Loucy (cell line): ENCODE data around the gene MMEL1.
"Not testable (repeated sequence)": the region's sequence is repeated elsewhere in the genome, so short reads cannot be mapped to it uniquely, and the experiment has no call there.

Source experiments
- H2AFZ ChIP-seq: fragments of 200-600 bp; sonication (generic); 2 replicates; pipeline ENCODE4 v1.6.0; 2016; ENCODE audit warnings: antibody characterized with exemption, mild to moderate bottlenecking, low read length, moderate library complexity
- H3F3A ChIP-seq: fragments of 200-600 bp; 2 replicates; pipeline ENCODE4 v1.6.0; 2016; ENCODE audit warnings: antibody characterized with exemption, low read depth, mild to moderate bottlenecking
- H3K27me3 ChIP-seq: fragments of 200-600 bp; sonication (generic); 2 replicates; pipeline ENCODE4 v1.6.1; 2014; ENCODE audit warnings: low read length, mild to moderate bottlenecking; ENCODE audit not compliant: insufficient read depth, poor library complexity, severe bottlenecking
- H3K36me3 ChIP-seq: fragments of 200-600 bp; sonication (generic); 2 replicates; pipeline ENCODE4 v1.6.1; 2016; ENCODE audit warnings: low read length; ENCODE audit not compliant: insufficient read depth
- H3K4me1 ChIP-seq: fragments of 200-600 bp; sonication (generic); 2 replicates; pipeline ENCODE4 v1.5.1; 2014; ENCODE audit warnings: low read length, mild to moderate bottlenecking; ENCODE audit not compliant: insufficient read depth, poor library complexity, severe bottlenecking
- H3K4me2 ChIP-seq: fragments of 200-600 bp; sonication (generic); 2 replicates; pipeline ENCODE4 v1.6.0; 2014; ENCODE audit warnings: antibody characterized with exemption, low read length, low read depth, mild to moderate bottlenecking; ENCODE audit not compliant: poor library complexity, severe bottlenecking
- H3K4me3 ChIP-seq: fragments of 200-600 bp; sonication (generic); 2 replicates; pipeline ENCODE4 v1.5.1; 2014; ENCODE audit warnings: low read length, mild to moderate bottlenecking, mixed read lengths; ENCODE audit not compliant: poor library complexity, severe bottlenecking
- H3K79me2 ChIP-seq: fragments of 200-600 bp; sonication (generic); 2 replicates; pipeline ENCODE4 v1.6.1; 2014; ENCODE audit warnings: low read length; ENCODE audit not compliant: insufficient read depth
- H3K9ac ChIP-seq: fragments of 200-600 bp; sonication (generic); 2 replicates; pipeline ENCODE4 v1.6.0; 2014; ENCODE audit warnings: mild to moderate bottlenecking, low read depth, low read length, moderate library complexity; ENCODE audit not compliant: poor library complexity, severe bottlenecking
- H3K9me2 ChIP-seq: fragments of 200-600 bp; sonication (generic); replicated peaks from 2 replicates; pipeline ENCODE4 v1.6.1; 2016; ENCODE audit warnings: low read depth, low read length, mixed read lengths
- H3K9me3 ChIP-seq: fragments of 200-600 bp; sonication (generic); 2 replicates; pipeline ENCODE4 v1.6.1; 2014; ENCODE audit warnings: mild to moderate bottlenecking, antibody characterized with exemption, low read length, low read depth; ENCODE audit not compliant: insufficient read depth
- H4K20me1 ChIP-seq: fragments of 200-600 bp; sonication (generic); 2 replicates; pipeline ENCODE4 v1.6.0; 2014; ENCODE audit warnings: antibody characterized with exemption, low read length, mild to moderate bottlenecking; ENCODE audit not compliant: insufficient read depth, poor library complexity, severe bottlenecking
- EZH2phosphoT487 ChIP-seq: fragments of 200-600 bp; IDR thresholded peaks from 2 replicates; pipeline ENCODE4 v1.6.1; 2018; ENCODE audit warnings: antibody characterized with exemption, mild to moderate bottlenecking, moderate library complexity, borderline replicate concordance
- TF ChIP-seq, protein P1 (sequence below): fragments of 200-600 bp; sonication (generic); conservative IDR thresholded peaks from 2 replicates; pipeline ENCODE4 v1.5.1; 2014; ENCODE audit warnings: mild to moderate bottlenecking, antibody characterized with exemption, low read length

Gene MMEL1

DNA sequence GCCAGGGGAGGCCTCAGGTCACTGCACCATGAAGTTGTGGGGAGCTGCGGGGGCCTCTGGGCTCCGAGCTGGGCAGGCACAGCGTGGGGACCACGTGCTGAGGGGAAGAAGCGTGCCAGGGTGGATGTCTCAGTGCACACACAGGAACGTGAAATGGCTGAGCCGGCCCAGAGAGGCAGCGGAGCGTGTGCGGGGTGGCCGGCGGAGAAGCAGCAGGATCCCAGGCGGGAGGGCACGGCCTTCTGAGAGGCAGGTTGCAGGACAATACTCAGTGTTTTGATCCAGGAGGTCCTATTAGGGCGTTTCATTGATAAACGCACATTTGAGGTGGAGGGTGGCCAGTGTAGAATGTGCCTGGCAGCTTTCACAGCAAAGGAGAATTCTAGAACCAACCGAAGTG is 63.8 kb downstream of the MMEL1 start:
- Histone ChIP-seq H3F3A (no peaks in the 10 kb centered on the region), H2AFZ (no peak overlapping the region), H3K36me3 (no peaks in the 10 kb centered on the region), H3K79me2 (no peaks in the 10 kb centered on the region), H4K20me1 (no peaks in the 10 kb centered on the region), H3K4me1 (no peaks in the 10 kb centered on the region), H3K9me2 (no peaks in the 10 kb centered on the region), H3K4me3 (no peak overlapping the region), H3K27me3 (no peaks in the 10 kb centered on the region), H3K9me3 (no peaks in the 10 kb centered on the region; the same call in 1 of the 2 replicates), H3K9ac (no peak overlapping the region), H3K4me2 (no peak overlapping the region)
- TF ChIP-seq EZH2phosphoT487, result no peak

DNA sequence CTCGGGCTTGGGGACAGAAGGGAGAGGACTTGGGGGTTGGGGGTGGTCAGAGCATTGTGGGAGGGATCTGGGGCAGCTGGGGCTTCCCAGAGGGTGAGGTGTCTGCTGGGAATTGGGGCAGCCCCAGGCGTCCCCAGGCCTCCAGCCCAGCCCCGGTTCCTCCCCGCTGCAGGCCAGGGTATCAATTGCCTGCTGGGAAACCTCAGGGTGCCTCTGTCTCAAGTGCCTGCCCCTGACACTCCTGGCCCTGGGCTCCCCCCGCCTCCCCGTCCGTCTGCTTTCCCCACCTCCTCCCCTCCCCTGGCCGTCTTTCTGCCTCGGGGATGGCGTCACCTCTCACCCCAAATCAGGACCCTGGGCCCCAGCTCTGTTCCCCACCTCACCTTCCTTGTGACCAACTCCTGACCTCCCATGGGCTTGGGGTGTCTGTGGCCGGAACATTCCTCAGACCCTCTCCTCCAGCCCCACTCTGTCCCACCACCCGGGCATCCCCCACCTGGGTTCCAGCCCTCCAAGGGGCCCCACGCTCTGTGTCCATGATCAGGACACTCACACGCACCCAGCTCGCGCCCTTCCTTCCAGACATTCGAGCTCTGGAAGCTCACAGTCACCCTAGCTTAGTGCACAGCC is 64.5 kb downstream of the MMEL1 start:
- not testable (repeated sequence) for H3K9me2 ChIP-seq, H3K27me3 ChIP-seq, H2AFZ ChIP-seq, H3K4me1 ChIP-seq, H3K79me2 ChIP-seq, H3K9me3 ChIP-seq, H3K4me2 ChIP-seq, H3K36me3 ChIP-seq, H4K20me1 ChIP-seq, H3K4me3 ChIP-seq, H3K9ac ChIP-seq, H3F3A ChIP-seq

DNA sequence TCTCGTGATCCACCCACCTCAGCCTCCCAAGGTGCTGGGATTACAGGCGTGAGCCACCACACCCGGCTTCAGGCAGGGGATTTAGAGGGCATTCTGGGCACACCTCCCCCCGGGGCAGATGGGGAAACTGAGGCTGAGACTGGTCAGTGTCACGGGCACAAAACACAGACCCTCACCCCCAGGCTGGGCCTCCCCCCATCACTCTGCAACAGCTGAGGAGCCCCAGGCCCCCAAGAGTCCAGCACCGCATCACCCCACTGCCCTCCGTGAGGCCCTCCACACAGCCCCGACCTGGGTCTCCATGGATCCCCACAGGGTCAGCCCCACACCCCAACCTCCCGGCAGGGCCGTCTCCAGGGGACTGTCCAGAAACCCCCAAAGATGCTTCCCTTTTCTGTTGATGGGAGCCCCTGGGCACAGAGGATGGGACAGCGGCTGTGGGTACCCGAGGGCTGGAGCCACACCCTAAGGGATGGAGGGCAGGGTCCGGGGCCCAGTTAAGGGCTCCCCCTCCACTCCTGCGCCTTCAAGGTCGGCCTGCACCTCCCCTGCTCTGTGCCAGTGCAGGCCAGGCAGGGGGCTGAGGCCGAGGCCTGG is 65.6 kb downstream of the MMEL1 start:
- Histone ChIP-seq H3K4me2 (no peak overlapping the region), H3K36me3 (no peaks in the 10 kb centered on the region), H3K4me3 (no peak overlapping the region), H3K9me3 (no peaks in the 10 kb centered on the region), H3K27me3 (no peaks in the 10 kb centered on the region), H3K9me2 (no peaks in the 10 kb centered on the region), H4K20me1 (no peaks in the 10 kb centered on the region), H2AFZ (no peak overlapping the region), H3K79me2 (no peaks in the 10 kb centered on the region), H3F3A (no peaks in the 10 kb centered on the region), H3K9ac (no peak overlapping the region), H3K4me1 (no peaks in the 10 kb centered on the region)
- TF ChIP-seq, protein P1, sequence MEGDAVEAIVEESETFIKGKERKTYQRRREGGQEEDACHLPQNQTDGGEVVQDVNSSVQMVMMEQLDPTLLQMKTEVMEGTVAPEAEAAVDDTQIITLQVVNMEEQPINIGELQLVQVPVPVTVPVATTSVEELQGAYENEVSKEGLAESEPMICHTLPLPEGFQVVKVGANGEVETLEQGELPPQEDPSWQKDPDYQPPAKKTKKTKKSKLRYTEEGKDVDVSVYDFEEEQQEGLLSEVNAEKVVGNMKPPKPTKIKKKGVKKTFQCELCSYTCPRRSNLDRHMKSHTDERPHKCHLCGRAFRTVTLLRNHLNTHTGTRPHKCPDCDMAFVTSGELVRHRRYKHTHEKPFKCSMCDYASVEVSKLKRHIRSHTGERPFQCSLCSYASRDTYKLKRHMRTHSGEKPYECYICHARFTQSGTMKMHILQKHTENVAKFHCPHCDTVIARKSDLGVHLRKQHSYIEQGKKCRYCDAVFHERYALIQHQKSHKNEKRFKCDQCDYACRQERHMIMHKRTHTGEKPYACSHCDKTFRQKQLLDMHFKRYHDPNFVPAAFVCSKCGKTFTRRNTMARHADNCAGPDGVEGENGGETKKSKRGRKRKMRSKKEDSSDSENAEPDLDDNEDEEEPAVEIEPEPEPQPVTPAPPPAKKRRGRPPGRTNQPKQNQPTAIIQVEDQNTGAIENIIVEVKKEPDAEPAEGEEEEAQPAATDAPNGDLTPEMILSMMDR, result no peak
- no peak for TF ChIP-seq EZH2phosphoT487

DNA sequence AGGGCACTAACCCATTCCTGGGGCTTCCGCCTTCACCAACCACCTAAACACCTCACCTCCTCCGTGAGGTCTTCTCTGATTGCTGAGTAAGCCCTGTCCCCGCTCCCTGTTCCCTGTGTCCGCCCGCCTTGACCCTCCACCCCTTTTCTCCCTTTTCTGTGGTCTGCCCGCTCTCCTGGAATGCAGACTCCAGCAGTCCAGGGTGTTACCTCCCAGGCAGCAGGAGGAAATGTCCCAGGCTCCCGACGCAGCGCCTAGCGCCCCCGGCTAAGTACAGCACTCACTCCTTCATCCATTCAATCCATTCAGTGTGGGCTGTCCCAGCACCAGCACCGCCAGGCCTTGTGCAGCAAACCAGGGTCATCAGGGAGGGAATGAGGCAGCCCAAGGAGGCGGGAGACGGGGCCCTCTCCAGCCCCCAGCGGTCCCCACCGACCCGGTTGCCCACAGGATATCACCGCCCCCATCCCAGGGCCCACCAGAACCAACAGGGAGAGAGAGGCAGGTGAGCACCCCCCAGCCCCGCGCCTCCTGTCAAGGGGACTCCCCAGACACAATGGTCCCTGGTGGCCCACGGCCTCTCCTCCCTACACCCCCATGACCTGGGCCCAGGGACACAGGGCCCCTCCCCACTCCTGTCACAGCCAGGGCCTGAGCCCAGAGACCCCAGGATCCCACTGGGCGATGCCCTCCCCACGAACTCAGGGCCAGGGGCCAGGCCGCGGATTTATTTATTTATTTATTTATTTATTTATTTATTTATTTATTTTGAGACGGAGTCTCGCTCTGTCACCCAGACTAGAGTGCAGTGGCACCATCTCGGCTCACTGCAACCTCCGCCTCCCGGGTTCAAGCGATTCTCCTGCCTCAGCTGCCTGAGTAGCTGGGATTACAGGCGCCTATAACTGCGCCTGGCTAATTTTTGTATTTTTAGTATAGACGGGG is 66.4 kb downstream of the MMEL1 start:
- H3K4me2 ChIP-seq, result no peak overlapping the region
- no peaks in the 10 kb centered on the region for H3K9me3 ChIP-seq
- H3K9ac ChIP-seq, result no peak overlapping the region
- no peaks in the 10 kb centered on the region for H3K27me3 ChIP-seq
- no peak overlapping the region for H2AFZ ChIP-seq
- no peaks in the 10 kb centered on the region for H3K4me1 ChIP-seq
- no peaks in the 10 kb centered on the region for H3K36me3 ChIP-seq
- TF ChIP-seq, protein P1, result no peak
- H3K79me2 ChIP-seq, result no peaks in the 10 kb centered on the region
- H3K9me2 ChIP-seq, result no peaks in the 10 kb centered on the region
- H3F3A ChIP-seq, result no peaks in the 10 kb centered on the region
- no peak overlapping the region for H3K4me3 ChIP-seq
- no peaks in the 10 kb centered on the region for H4K20me1 ChIP-seq
